Left ventricle myocardium inferior (tissue), 1 donor: ENCODE measurements around the gene NEK4. TPM values are rescaled to one million over a fixed set of nuclear protein-coding genes. Genes with fewer than 3 reads are reported as not detected.

Experiments
- DNase-seq: peaks from one replicate; pipeline ENCODE4 v3.0.0-alpha.2; 2020
- H3K27ac ChIP-seq: fragments of 200-600 bp; replicated peaks from 2 replicates; pipeline ENCODE4 v1.8.0; 2021
- H3K27me3 ChIP-seq: fragments of 200-600 bp; 2 replicates; pipeline ENCODE4 v1.8.0; 2021; ENCODE audit warnings: low read depth
- H3K36me3 ChIP-seq: fragments of 200-600 bp; 2 replicates; pipeline ENCODE4 v1.8.0; 2021
- H3K4me1 ChIP-seq: fragments of 200-600 bp; 2 replicates; pipeline ENCODE4 v1.8.0; 2021
- H3K4me3 ChIP-seq: fragments of 200-600 bp; 2 replicates; pipeline ENCODE4 v1.8.0; 2021; ENCODE audit warnings: mild to moderate bottlenecking, moderate library complexity
- H3K9me3 ChIP-seq: fragments of 200-600 bp; replicated peaks from 2 replicates; pipeline ENCODE4 v1.8.0; 2021
- CTCF ChIP-seq: fragments of 200-600 bp; IDR thresholded peaks from 2 replicates; pipeline ENCODE4 v1.8.0; 2021; ENCODE audit warnings: antibody characterized with exemption, mild to moderate bottlenecking, borderline replicate concordance
- intact Hi-C: fragments of 100-400 bp; cut with micrococcal nuclease; formaldehyde crosslinking; loops from one replicate; pipeline ENCODE4 v1.11.0; 2022
- total RNA-seq: library from RNA; stranded (reverse); fragmentation: NEBNext Ultra II Directional; extraction: Animal tissue kit (Norgen Biotek cat#: 25700); gene quantifications from one replicate; pipeline ENCODE4 v1.2.1, GENCODE V29; 2021
- donor health status: DM: no; HTN: yes; CAD: no; lungs with severe emphysema.

Gene NEK4
- total RNA-seq, 1 donor from 2014 or later = 17.7 TPM

GRCh38 chr3:52790337-52790736 is 19.6 kb upstream of the NEK4 start:
- Histone ChIP-seq H3K9me3 (no peaks in the 10 kb centered on the region), H3K4me1 (no peaks in the 10 kb centered on the region), H3K27ac (no peak overlapping the region), H3K4me3 (no peak overlapping the region), H3K36me3 (no peaks in the 10 kb centered on the region), H3K27me3 (no peaks in the 10 kb centered on the region)
- intact Hi-C loops = no loop called here
- no peak for DNase-seq
- no peak for TF ChIP-seq CTCF

- H3K27me3 ChIP-seq = no peaks in the 10 kb centered on the region
Measured at GRCh38 chr3:52789746-52790040, 19.0 kb upstream of the NEK4 start.

GRCh38 chr3:52788890-52789745 is 18.4 kb upstream of the NEK4 start:
- no peak for TF ChIP-seq CTCF
- no peaks in the 10 kb centered on the region for H3K36me3 ChIP-seq
- no peak overlapping the region for H3K27ac ChIP-seq
- H3K9me3 ChIP-seq = no peaks in the 10 kb centered on the region
- intact Hi-C loops = no loop called here
- DNase-seq = peak; percentile 0
- H3K4me3 ChIP-seq = no peak overlapping the region
- H3K27me3 ChIP-seq = no peaks in the 10 kb centered on the region
- no peaks in the 10 kb centered on the region for H3K4me1 ChIP-seq

More at GRCh38 chr3:52789746-52790040, 19.0 kb upstream of the NEK4 start:
- TF ChIP-seq CTCF = no peak
- Histone ChIP-seq H3K27ac (no peak overlapping the region), H3K4me1 (no peaks in the 10 kb centered on the region), H3K4me3 (no peak overlapping the region), H3K9me3 (no peaks in the 10 kb centered on the region), H3K36me3 (no peaks in the 10 kb centered on the region)
- no peak for DNase-seq
- intact Hi-C loops = no loop called here

- peak; percentile 8 for DNase-seq
- Histone ChIP-seq H3K4me1 (no peaks in the 10 kb centered on the region), H3K4me3 (no peak overlapping the region), H3K9me3 (no peaks in the 10 kb centered on the region), H3K27ac (no peak overlapping the region), H3K27me3 (peaks cover 2% of the 10 kb centered on the region), H3K36me3 (no peaks in the 10 kb centered on the region)
- intact Hi-C loops = no loop called here
- TF ChIP-seq CTCF = no peak
Measured at GRCh38 chr3:52787672-52788625, 17.2 kb upstream of the NEK4 start.

- DNase-seq = peak; percentile 1
- Histone ChIP-seq H3K36me3 (no peaks in the 10 kb centered on the region), H3K4me3 (no peak overlapping the region), H3K4me1 (no peaks in the 10 kb centered on the region), H3K27ac (no peak overlapping the region), H3K27me3 (peaks cover 9% of the 10 kb centered on the region), H3K9me3 (no peaks in the 10 kb centered on the region)
- intact Hi-C loops = no loop called here
- TF ChIP-seq CTCF = no peak
Measured at GRCh38 chr3:52787246-52787645, 16.5 kb upstream of the NEK4 start.
